Measurements from ENCODE around the gene NET1. TPM values are rescaled to one million over a fixed set of nuclear protein-coding genes. Genes with fewer than 3 reads are reported as not detected.
"Not testable (repeated sequence)": the region's sequence is repeated elsewhere in the genome, so short reads cannot be mapped to it uniquely, and the experiment has no call there.

Gene NET1
- total RNA-seq, 6 experiments from 2014 or later: 23.0 to 64.5 (median 38.5) TPM

GRCh38 chr10:5400468-5401240 lies 11.7 kb upstream of the NET1 start:
- no peak overlapping the region for H3K27ac ChIP-seq
- intact Hi-C loops (cut with DNase I): no loop called here
- 85% methylated on average over 8 of the region's 9 CpGs for WGBS (ENCODE audit: insufficient coverage, low coverage, low lambda C conversion rate, missing lambda C conversion rate)

DNA sequence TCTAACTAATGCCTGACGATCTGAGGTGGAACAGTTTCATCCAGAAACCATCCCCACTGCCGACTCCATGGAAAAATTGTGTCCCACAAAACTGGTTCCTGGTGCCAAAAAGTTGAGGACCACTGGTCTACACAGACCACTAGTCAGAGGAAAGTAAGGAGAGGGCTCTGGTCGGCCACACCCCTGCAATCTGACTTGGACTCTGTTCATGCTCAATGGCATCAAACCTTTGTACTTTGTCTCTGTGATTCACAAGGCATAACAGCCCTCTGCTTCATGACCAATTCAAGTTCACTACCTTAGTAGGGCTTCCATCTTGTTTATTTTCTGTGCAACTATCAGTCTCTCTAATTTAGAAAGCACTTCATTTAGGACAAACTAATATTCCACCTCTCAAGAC lies 9.6 kb upstream of the NET1 start:
- Histone ChIP-seq H3K4me3 (no peak overlapping the region), H3K27me3 (no peaks in the 10 kb centered on the region), H3K36me3 (no peaks in the 10 kb centered on the region), H3K9me3 (no peaks in the 10 kb centered on the region), H3K4me1 (no peaks in the 10 kb centered on the region), H3K27ac (no peak overlapping the region)
- intact Hi-C loops (cut with DNase I): no loop called here
- no peak for DNase-seq
- ATAC-seq: peak; percentile 43 to 70 (median 52)
- TF ChIP-seq POLR2A (IDR thresholded peaks at IDR 0.05): no peak
- no peak for TF ChIP-seq CTCF (IDR thresholded peaks at IDR 0.05)
- WGBS (ENCODE audit: insufficient coverage, low coverage, low lambda C conversion rate, missing lambda C conversion rate): no CpG with 5 or more reads among the region's 3 CpGs

More at GRCh38 chr10:5400468-5401240, 11.7 kb upstream of the NET1 start:
- no peaks in the 10 kb centered on the region for H3K9me3 ChIP-seq
- no peak overlapping the region for H3K4me3 ChIP-seq
- TF ChIP-seq POLR2A (IDR thresholded peaks at IDR 0.05) (no peak), CTCF (IDR thresholded peaks at IDR 0.05) (no peak)
- DNase-seq (no peak), ATAC-seq (no peak)
- no peaks in the 10 kb centered on the region for H3K36me3 ChIP-seq
- H3K27me3 ChIP-seq: no peaks in the 10 kb centered on the region
- no peaks in the 10 kb centered on the region for H3K4me1 ChIP-seq

DNA sequence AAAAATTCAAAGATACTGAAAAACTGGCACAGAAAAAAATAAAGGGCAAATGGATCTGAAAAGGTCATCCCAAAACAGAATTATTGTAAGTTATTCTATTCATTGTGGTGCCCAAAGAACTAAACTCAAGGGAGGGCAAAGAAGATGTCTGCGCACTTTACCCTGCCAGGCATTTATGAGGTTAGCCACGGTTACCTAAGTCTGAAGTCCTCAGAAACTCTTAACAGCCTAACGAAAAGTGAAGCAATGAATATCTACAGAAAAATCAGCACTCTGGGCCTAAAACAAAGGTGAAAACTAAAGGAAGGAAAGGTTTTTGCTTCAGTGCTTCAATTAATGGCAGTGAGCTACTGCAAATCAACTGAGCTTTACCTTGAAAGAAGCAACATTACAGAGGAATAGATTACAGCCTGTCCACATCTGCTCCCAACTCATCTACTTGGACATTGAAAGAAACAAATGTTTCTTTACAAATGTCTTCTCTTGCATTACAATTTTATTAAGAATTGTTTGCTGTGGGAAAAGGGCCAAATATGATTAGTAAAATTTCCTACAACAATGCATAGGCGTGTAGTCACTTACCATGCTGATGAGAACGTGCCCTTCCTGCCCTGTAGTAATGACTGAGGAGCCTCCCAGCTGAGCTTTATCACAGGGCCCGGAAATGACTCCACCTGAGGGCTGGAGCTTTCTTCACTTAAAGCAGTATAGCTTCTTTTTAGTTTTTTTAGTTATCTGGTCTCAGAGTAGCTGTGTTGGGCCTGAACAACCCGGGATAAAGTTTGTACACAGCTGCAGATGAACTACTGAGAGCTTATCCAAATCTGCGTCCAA lies 7.9 kb upstream of the NET1 start, which contains the start of gene TUBAL3:
Gene TUBAL3 (minus strand): TSS at position 621 of the 834 bp plus-strand sequence. CDS start 36 bp downstream, at position 585.
- H3K27me3 ChIP-seq: no peaks in the 10 kb centered on the region
- WGBS (ENCODE audit: insufficient coverage, low coverage, low lambda C conversion rate, missing lambda C conversion rate): 72% methylated on average over 8 of the region's 8 CpGs
- no peaks in the 10 kb centered on the region for H3K9me3 ChIP-seq
- H3K36me3 ChIP-seq: no peaks in the 10 kb centered on the region
- intact Hi-C loops (cut with DNase I): no loop called here
- no peak within 1 kb of the TSS for H3K27ac ChIP-seq
- H3K4me3 ChIP-seq: no peak within 1 kb of the TSS
- ATAC-seq (peak; percentile 35 to 67 (median 53)), DNase-seq (no peak)
- TF ChIP-seq POLR2A (IDR thresholded peaks at IDR 0.05): no peak
- no peak for TF ChIP-seq CTCF (IDR thresholded peaks at IDR 0.05)
- no peaks in the 10 kb centered on the region for H3K4me1 ChIP-seq

DNA sequence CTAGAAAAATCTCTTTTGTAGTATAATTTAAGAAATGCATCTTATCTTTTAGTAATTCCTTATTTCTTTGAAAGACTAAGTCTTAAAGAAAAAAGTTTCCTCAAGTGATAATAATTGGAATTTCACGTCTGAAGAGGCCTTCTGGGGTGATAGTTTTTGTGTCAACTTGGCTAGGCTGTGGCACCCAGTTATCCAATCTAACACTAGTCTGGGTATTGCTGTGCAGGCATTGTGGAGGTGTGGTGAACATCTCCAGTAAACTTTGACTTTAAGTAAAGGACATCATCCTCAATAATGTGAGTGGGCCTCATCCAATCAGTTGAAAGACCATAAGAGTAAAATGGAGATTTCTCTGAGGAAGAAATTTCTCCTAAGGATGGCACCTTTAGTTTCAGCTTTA lies 5.4 kb upstream of the NET1 start:
- Histone ChIP-seq H3K27me3 (no peaks in the 10 kb centered on the region), H3K27ac (no peak overlapping the region), H3K4me3 (no peak overlapping the region), H3K4me1 (peaks cover 0 to 1% (median 0%) of the 10 kb centered on the region in 4 donors), H3K36me3 (no peaks in the 10 kb centered on the region), H3K9me3 (no peaks in the 10 kb centered on the region)
- WGBS (ENCODE audit: insufficient coverage, low coverage, low lambda C conversion rate, missing lambda C conversion rate): 30% methylated on average over 1 of the region's 1 CpG
- intact Hi-C loops (cut with DNase I): no loop called here
- no peak for TF ChIP-seq CTCF (IDR thresholded peaks at IDR 0.05)
- no peak for TF ChIP-seq POLR2A (IDR thresholded peaks at IDR 0.05)
- no peak for ATAC-seq
- no peak for DNase-seq

- ATAC-seq; intact Hi-C loops (cut with DNase I); H3K27me3 ChIP-seq; H3K9me3 ChIP-seq; H3K36me3 ChIP-seq; H3K4me3 ChIP-seq; H3K27ac ChIP-seq; DNase-seq: not testable (repeated sequence)
- peaks cover 0 to 12% (median 4%) of the 10 kb centered on the region in 4 donors for H3K4me1 ChIP-seq
Observed at GRCh38 chr10:5410787-5411186, 1.6 kb upstream of the NET1 start.
